Left lung (tissue), 10 donors: ENCODE results near the gene RNASE8. TPM values are rescaled to one million over a fixed set of nuclear protein-coding genes. Genes with fewer than 3 reads are reported as not detected.

ENCODE experiments used
- ATAC-seq: fragments of 200-7000 bp; cut with Tn5 transposase; one replicate; pipeline ENCODE4 v1.9.1; 2020; ENCODE audit warnings: moderate library complexity
- DNase-seq, 4 donors: peaks; one replicate each; pipeline ENCODE4 v3.0.0-alpha.2; 2013 to 2020
- H3K27ac ChIP-seq, 2 donors: fragments of 200-600 bp; sonication (generic) in 1 of 2; one replicate each; pipeline versions ENCODE4 v1.5.0 to v1.8.0; 2020 to 2021
- H3K27me3 ChIP-seq, 2 donors: fragments of 200-600 bp; sonication (generic) in 1 of 2; one replicate each; pipeline versions ENCODE4 v1.5.0 to v1.8.0; 2020 to 2021
- H3K36me3 ChIP-seq, 2 donors: fragments of 200-600 bp; sonication (generic) in 1 of 2; one replicate each; pipeline versions ENCODE4 v1.5.0 to v1.8.0; 2020 to 2021
- H3K4me1 ChIP-seq, 2 donors: fragments of 200-600 bp; one replicate each; pipeline ENCODE4 v1.8.0; 2021
- H3K4me3 ChIP-seq, 2 donors: fragments of 200-600 bp; sonication (generic) in 1 of 2; one replicate each; pipeline versions ENCODE4 v1.5.0 to v1.8.0; 2020 to 2021; ENCODE audit warnings: mild to moderate bottlenecking in 1 of 2
- H3K9me3 ChIP-seq, 2 donors: fragments of 200-600 bp; sonication (generic) in 1 of 2; one replicate each; pipeline versions ENCODE4 v1.5.0 to v1.8.0; 2020 to 2021
- CTCF ChIP-seq, 2 donors: fragments of 200-600 bp; sonication (generic) in 1 of 2; IDR thresholded peaks; one replicate each; pipeline versions ENCODE4 v1.5.0 to v1.8.0; 2021; ENCODE audit warnings: antibody characterized with exemption in 2 of 2
- intact Hi-C, 2 donors: fragments of 100-400 bp; cut with DNase I; formaldehyde crosslinking; loops; one replicate each; pipeline versions ENCODE4 v1.11.2 to v1.14.2; 2022
- polyA plus RNA-seq, 6 donors: library from polyadenylated mRNA; unstranded; fragments of 120-200 nt; gene quantifications; one replicate each; pipeline ENCODE4 v1.2.1, GENCODE V29; 2013; ENCODE audit not compliant: insufficient read length in 6 of 6
- total RNA-seq, 2 donors: library from RNA; stranded (reverse); fragmentation: NEBNext Ultra II Directional; extraction: Animal tissue kit (Norgen Biotek cat#: 25700); gene quantifications; one replicate each; pipeline ENCODE4 v1.2.1, GENCODE V29; 2021
- donor health status: DM: no; HTN: yes; CAD: no.
- donor health status: DM: no; HTN: no; CAD: no.

RNASE8 gene
- total and polyA plus RNA-seq, 8 donors: 0.21 to 0.31 TPM; not detected in 6

GRCh38 chr14:21072781-21073339, 15.2 kb downstream of the RNASE8 start:
- no peak for ATAC-seq

GRCh38 chr14:21073921-21074320, 16.3 kb downstream of the RNASE8 start:
- Histone ChIP-seq H3K4me3 (no peak overlapping the region), H3K27me3 (peaks cover 4 to 13% of the 10 kb centered on the region in 2 donors), H3K4me1 (peaks cover 13 to 37% of the 10 kb centered on the region in 2 donors), H3K27ac (no peak overlapping the region), H3K36me3 (peaks cover 4 to 47% of the 10 kb centered on the region in 2 donors), H3K9me3 (no peaks in the 10 kb centered on the region)
- TF ChIP-seq CTCF (IDR thresholded peaks at IDR 0.05): no peak
- intact Hi-C loops: no loop called here
- no peak for ATAC-seq
- DNase-seq: peak in 1 of 4 donors; percentile 61

More at GRCh38 chr14:21072781-21073339, 15.2 kb downstream of the RNASE8 start:
- intact Hi-C loops: no loop called here
- H3K27me3 ChIP-seq: peaks cover 4 to 21% of the 10 kb centered on the region in 2 donors
- H3K27ac ChIP-seq: peak overlapping the region; percentile 88 to 89
- H3K4me3 ChIP-seq: no peak overlapping the region
- TF ChIP-seq CTCF (IDR thresholded peaks at IDR 0.05): no peak
- no peaks in the 10 kb centered on the region for H3K9me3 ChIP-seq
- H3K4me1 ChIP-seq: peaks cover 17 to 44% of the 10 kb centered on the region in 2 donors
- no peak for DNase-seq
- peaks cover 0 to 37% of the 10 kb centered on the region in 2 donors for H3K36me3 ChIP-seq

- no peak overlapping the region for H3K4me3 ChIP-seq
- H3K9me3 ChIP-seq: no peaks in the 10 kb centered on the region
- H3K4me1 ChIP-seq: peaks cover 7 to 30% of the 10 kb centered on the region in 2 donors
- H3K36me3 ChIP-seq: peaks cover 4 to 54% of the 10 kb centered on the region in 2 donors
- intact Hi-C loops: no loop called here
- no peak overlapping the region for H3K27ac ChIP-seq
- peaks cover 0 to 6% of the 10 kb centered on the region in 2 donors for H3K27me3 ChIP-seq
- DNase-seq (peak in 1 of 4 donors; percentile 68), ATAC-seq (no peak)
- no peak for TF ChIP-seq CTCF (IDR thresholded peaks at IDR 0.05)
Measured at GRCh38 chr14:21074398-21075272, 17.0 kb downstream of the RNASE8 start.

- Histone ChIP-seq H3K4me1 (peaks cover 5 to 22% of the 10 kb centered on the region in 2 donors), H3K36me3 (peaks cover 4 to 64% of the 10 kb centered on the region in 2 donors), H3K4me3 (no peak overlapping the region), H3K27ac (no peak overlapping the region), H3K9me3 (no peaks in the 10 kb centered on the region), H3K27me3 (no peaks in the 10 kb centered on the region)
- ATAC-seq (no peak), DNase-seq (no peak)
- intact Hi-C loops: no loop called here
- TF ChIP-seq CTCF (IDR thresholded peaks at IDR 0.05): no peak
Measured at GRCh38 chr14:21075719-21076437, 18.3 kb downstream of the RNASE8 start.
